ACHN (cell line): ENCODE results near the gene HOMER1.
A peak's percentile ranks its signal among the peaks of the same experiment; 100 is the strongest.

Experiments
- DNase-seq: peaks from one replicate; pipeline ENCODE4 v3.0.0-alpha.2; 2015
- in situ Hi-C: cut with HindIII; loops from 2 replicates; pipeline ENCODE4 v1.10.0; 2017; ENCODE audit warnings: low sequenced_read_pairs, low pct_ligation_motif_present, low pct_unique_long_range_greater_than_20kb

The HOMER1 gene

DNA sequence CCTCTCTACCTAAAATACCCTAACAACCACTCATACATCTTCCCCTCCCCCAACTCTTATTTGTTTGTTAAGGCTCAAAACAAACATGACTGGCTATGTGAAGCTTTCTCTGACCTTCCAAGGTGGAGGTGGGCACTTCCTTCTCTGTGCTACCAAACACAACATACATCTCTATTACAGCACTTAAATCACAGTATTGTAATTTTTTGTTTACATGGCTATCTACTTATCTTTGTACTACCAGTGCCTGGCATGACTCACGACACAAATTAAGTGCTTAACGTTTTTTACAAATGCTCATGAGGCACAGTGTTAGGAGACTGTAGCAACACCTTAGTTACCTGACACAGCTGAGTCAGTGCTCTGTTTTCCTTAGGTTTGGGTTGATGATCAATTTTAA, 18.6 kb downstream of the HOMER1 start:
- DNase-seq: no peak
- in situ Hi-C loops: no loop called here

DNA sequence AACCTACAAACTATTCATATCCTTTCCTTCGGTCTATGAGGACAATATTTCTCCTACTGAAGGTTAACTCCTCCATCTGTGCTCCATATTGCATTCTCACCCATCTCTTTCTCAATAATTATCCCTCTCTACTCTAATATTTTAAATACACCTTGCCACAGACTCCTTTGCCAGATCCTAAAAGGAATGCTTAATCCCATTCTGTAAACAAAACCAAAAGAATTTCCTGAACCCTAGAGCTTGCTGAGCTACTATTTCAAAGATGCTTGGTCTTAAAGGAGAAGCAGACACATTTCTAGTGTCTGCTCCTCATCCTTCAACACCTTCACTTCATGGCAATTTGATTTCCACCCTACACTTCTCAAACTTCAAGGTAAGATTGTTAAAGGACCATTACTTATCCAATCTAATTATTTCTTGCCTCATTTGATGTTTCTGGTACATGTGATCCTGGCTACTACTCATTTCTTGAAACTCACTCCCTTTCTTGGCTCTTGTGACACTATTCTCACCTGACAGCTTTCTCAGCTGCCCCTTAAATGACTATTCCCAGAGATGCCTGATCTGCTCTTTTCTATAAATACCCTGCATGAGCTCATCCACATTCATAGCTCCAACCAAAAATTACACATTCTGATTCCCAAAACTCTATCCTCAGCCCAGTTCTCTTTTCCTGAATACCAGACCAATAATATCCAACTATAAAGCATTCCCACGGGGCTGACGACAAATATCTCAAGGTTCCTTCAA, 20.2 kb downstream of the HOMER1 start:
- DNase-seq: no peak
- in situ Hi-C loops: no loop called here

GRCh38 chr5:79491690-79492317, 22.1 kb downstream of the HOMER1 start:
- no peak for DNase-seq
- in situ Hi-C loops: no loop called here

GRCh38 chr5:79490323-79490936, 23.5 kb downstream of the HOMER1 start:
- in situ Hi-C loops: no loop called here
- no peak for DNase-seq

GRCh38 chr5:79489773-79490172, 24.2 kb downstream of the HOMER1 start:
- in situ Hi-C loops: no loop called here
- DNase-seq: no peak

GRCh38 chr5:79488775-79489174, 25.2 kb downstream of the HOMER1 start:
- DNase-seq: no peak
- in situ Hi-C loops: no loop called here

DNA sequence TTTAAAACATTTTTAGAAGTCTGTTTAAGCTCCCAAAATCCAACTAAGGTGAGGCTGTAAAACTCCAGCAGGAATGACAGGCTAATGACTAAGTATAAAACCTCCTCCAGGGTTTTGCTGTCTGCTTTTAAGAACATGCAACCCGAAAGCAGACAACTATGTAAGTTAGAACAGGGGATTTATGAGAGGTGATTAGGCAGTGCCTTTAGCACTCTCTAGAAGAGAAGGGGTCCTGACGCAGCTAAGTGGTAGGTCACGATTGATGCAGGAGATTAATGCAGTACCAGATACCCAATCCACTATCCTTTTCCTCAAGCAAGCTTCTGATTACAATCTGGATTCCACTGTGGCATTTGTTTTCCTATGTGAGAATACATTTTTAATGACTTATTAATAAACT, 25.9 kb downstream of the HOMER1 start:
- in situ Hi-C loops: no loop called here
- DNase-seq: no peak

GRCh38 chr5:79487251-79487650, 26.7 kb downstream of the HOMER1 start:
- DNase-seq: no peak
- in situ Hi-C loops: no loop called here

- no peak for DNase-seq
- in situ Hi-C loops: no loop called here
Observed at GRCh38 chr5:79486116-79486515, 27.8 kb downstream of the HOMER1 start.

DNA sequence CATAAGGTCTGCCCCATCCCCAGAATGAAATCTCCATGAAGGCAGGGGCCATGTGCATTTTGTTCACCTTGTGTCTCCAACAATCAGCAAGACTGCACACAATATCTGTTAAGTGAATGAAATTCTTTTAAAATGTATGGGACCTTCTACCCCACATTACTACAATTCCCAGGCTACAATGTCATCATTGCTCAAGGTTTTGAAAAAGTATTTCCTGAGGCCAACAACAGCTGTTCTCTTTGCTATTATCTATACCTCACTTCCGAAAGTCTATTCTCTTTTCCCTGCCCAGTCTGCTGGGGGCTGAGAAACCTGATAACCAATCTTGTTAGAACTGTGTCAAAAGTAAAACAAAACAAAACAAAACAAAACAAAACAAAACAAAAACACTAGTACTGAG, 29.2 kb downstream of the HOMER1 start:
- no peak for DNase-seq
- in situ Hi-C loops: no loop called here

DNA sequence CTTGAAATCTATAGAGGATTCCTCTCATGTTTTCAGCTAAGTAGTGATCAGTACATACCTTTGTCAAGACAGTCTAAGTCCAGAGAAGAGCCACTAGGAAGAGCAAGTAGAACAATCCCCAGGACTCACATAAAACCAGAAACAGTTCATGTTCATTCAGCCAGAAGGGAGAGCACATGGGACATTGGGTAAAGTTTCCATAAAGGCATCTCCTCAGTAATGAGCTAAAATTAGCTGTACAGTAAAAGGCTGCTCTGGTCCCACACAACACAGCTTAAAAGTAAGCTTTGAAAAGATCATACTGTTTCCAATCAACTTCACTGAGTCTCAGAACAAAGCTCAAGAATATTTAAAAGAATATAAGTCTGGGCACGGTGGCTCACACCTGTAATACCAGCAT, 32.4 kb downstream of the HOMER1 start:
- in situ Hi-C loops: no loop called here

DNA sequence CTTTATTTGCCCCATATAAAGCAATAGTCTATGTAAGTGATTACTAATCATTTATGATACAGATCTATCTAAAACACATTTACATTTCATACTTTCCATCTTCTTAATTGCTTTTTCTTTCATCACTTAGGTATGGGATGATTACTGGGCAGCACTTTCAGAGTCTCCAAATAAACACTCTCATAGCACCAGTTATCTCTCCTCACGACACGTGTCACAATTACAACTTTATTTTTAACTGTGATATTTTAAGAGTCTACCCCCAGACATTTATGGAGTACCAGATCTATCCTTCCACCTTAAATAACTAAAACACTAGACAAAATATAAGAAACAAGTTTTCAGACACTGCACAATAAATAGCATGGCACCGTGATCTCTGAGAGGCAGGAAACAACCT, 32.9 kb downstream of the HOMER1 start:
- no peak for DNase-seq
- in situ Hi-C loops: no loop called here

More for the DNA sequence above, 32.4 kb downstream of the HOMER1 start:
- no peak for DNase-seq

DNA sequence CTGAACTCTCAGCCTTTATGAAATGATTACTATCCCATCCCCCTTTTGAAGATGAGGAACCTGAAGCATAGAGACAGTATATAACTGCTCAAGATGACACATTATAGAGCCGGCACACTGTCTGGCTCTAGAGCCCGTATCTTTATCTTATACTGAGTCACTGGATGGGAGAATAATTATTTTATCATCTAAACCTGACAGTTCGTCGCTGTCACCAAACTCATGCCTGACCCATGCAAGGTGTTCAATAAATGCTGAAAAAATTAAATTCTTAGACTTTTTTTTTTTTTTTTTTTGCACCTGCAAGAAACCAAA, 38.8 kb downstream of the HOMER1 start:
- in situ Hi-C loops: no loop called here
- DNase-seq: no peak

GRCh38 chr5:79474367-79475151, 39.4 kb downstream of the HOMER1 start:
- in situ Hi-C loops: no loop called here
- no peak for DNase-seq

DNA sequence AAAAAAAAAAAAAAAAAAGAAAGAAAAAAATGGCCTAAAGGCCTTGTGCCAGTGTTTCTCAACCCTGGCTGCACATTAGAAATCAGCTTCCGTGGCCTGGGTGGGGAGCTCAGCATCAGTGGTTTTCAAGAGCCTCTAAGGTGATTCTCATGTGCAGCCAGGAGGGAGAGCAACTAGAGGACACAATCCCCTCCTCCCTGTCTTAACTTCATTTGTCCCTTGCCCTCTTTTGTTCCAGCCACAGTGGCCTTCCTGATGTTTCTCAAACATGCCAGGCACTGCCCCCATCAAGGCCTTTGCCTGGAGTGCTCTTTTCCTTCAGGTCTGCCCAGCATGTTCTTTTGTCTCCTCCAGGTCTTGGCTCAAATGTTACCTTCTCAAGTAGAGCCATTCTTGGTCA, 42.4 kb downstream of the HOMER1 start:
- in situ Hi-C loops: no loop called here
- no peak for DNase-seq

DNA sequence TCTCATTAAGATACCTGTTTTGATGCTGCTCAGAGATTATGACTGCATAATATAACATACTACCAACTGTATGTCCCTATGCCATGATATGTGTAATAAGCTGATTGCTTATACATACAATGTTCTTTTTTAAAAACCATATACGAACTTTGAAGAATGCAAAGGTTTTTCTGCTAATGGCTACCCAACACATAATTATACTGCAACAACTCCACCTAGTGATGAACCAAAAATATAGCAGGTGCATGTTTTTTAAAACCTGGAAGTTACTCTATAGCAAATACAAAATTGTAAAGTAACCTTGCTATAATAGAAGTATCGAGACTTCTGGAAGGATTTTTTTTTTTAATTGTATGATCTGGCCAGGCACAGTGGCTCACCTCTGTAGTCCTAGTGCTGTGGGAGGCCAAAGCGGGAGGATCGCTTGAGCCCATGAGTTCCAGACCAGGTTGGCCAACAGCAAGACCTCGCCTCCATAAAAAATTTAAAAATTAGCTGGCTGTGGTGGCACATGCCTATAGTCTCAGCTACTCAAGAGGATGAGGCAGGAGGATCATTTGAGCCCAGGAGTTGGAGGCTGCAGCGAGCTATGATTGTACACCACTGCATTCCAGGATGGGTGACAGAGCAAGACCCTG, 49.1 kb downstream of the HOMER1 start:
- peak; percentile 45 for DNase-seq
- in situ Hi-C loops: no loop called here

DNA sequence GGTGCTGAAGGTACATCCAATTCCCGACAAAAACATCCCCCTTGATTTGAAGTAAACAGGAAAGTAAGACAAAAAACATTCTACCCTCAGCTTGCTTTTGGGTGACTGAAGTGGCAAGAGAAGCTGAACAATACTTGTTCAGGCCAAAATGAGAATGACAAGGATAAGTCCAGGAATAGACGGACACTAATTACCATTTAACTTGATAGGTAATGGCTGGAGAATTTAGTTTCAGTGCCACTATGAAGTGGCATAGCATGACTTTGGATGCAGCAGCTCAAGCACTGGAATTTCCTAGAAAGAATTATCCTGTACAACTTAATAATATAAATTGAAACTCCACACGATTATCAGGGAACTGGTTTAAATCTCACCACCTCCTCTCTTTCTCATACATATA, 49.7 kb downstream of the HOMER1 start:
- no peak for DNase-seq
- in situ Hi-C loops: no loop called here

DNA sequence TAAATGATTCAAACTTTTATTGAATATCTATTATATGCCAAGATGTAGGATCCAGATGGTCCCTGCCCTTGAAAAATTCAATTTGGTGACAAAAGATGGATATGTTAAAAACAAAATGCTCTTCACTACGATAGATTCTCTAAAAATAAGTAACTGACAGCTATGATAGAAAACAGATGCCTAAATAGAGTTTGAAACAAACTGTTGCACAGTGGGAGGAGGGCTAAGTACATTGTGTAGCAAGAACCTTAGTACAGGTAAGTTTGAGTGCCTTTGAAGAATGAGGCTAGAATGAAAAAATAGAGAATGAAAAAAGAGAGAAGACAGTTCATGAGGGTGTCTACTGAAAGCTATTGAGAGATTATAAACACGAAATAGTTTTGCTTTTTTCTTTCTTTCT, 54.3 kb downstream of the HOMER1 start:
- in situ Hi-C loops: no loop called here
- no peak for DNase-seq
